Adipocyte (in vitro differentiated cells): Measurements from ENCODE around the gene DSCAM.
"Not testable (repeated sequence)": the region's sequence is repeated elsewhere in the genome, so short reads cannot be mapped to it uniquely, and the experiment has no call there.

ENCODE experiments used
- DNase-seq: peaks from one replicate; pipeline ENCODE4 v3.0.0-alpha.2; 2015; ENCODE audit warnings: low read depth
- H3K27me3 ChIP-seq: replicated peaks from 2 replicates; pipeline ENCODE4 v1.7.0; 2013; ENCODE audit warnings: mild to moderate bottlenecking, low read length, moderate library complexity; ENCODE audit not compliant: control insufficient read depth, insufficient read depth
- H3K36me3 ChIP-seq: 2 replicates; pipeline ENCODE4 v1.7.0; 2013; ENCODE audit warnings: low read length, mild to moderate bottlenecking, moderate library complexity; ENCODE audit not compliant: control insufficient read depth, insufficient read depth, severe bottlenecking
- H3K4me1 ChIP-seq: 2 replicates; pipeline ENCODE4 v1.7.0; 2013; ENCODE audit warnings: mild to moderate bottlenecking, low read length, moderate library complexity; ENCODE audit not compliant: control insufficient read depth, insufficient read depth
- H3K4me3 ChIP-seq: 2 replicates; pipeline ENCODE4 v1.7.0; 2013; ENCODE audit warnings: mild to moderate bottlenecking, low read length, moderate library complexity
- H3K9ac ChIP-seq: 2 replicates; pipeline ENCODE4 v1.7.0; 2013; ENCODE audit warnings: mild to moderate bottlenecking, low read length, moderate library complexity
- H3K9me3 ChIP-seq: 2 replicates; pipeline ENCODE4 v1.7.0; 2013; ENCODE audit warnings: mild to moderate bottlenecking, low read length, moderate library complexity; ENCODE audit not compliant: control insufficient read depth

DSCAM gene

GRCh38 chr21:40846587-40847411 lies at the start of gene DSCAM:
Gene DSCAM, minus strand, starts transcription at chr21:40847158. Its CDS starts 497 bp downstream, at chr21:40846661.
- H3K27me3 ChIP-seq: peaks cover 32% of the 10 kb centered on the region
- H3K9me3 ChIP-seq: no peaks in the 10 kb centered on the region
- H3K36me3 ChIP-seq: no peaks in the 10 kb centered on the region
- no peak within 1 kb of the TSS for H3K9ac ChIP-seq
- H3K4me1 ChIP-seq: no peaks in the 10 kb centered on the region
- DNase-seq: peak; percentile 46
- no peak within 1 kb of the TSS for H3K4me3 ChIP-seq

GRCh38 chr21:40895697-40896096 lies 48.7 kb upstream of the DSCAM start:
- H3K4me3 ChIP-seq, H3K9ac ChIP-seq, H3K4me1 ChIP-seq, H3K9me3 ChIP-seq, H3K27me3 ChIP-seq, H3K36me3 ChIP-seq, DNase-seq: not testable (repeated sequence)

GRCh38 chr21:40886931-40887330 lies 40.0 kb upstream of the DSCAM start:
- H3K9ac ChIP-seq: no peak overlapping the region
- H3K4me1 ChIP-seq: no peaks in the 10 kb centered on the region
- no peak for DNase-seq
- no peak overlapping the region for H3K4me3 ChIP-seq
- H3K27me3 ChIP-seq: no peaks in the 10 kb centered on the region
- H3K36me3 ChIP-seq: no peaks in the 10 kb centered on the region
- no peaks in the 10 kb centered on the region for H3K9me3 ChIP-seq

- H3K9ac ChIP-seq: no peak overlapping the region
- no peaks in the 10 kb centered on the region for H3K27me3 ChIP-seq
- no peaks in the 10 kb centered on the region for H3K4me1 ChIP-seq
- H3K4me3 ChIP-seq: no peak overlapping the region
- H3K36me3 ChIP-seq: no peaks in the 10 kb centered on the region
- H3K9me3 ChIP-seq: no peaks in the 10 kb centered on the region
- DNase-seq: no peak
Observed at GRCh38 chr21:40886006-40886405, 39.0 kb upstream of the DSCAM start.

- peak; percentile 4 for DNase-seq
- no peaks in the 10 kb centered on the region for H3K4me1 ChIP-seq
- H3K9ac ChIP-seq: no peak overlapping the region
- no peaks in the 10 kb centered on the region for H3K36me3 ChIP-seq
- H3K27me3 ChIP-seq: no peaks in the 10 kb centered on the region
- H3K9me3 ChIP-seq: peaks cover under 1% of the 10 kb centered on the region
- no peak overlapping the region for H3K4me3 ChIP-seq
Observed at GRCh38 chr21:40882192-40882915, 35.4 kb upstream of the DSCAM start.

GRCh38 chr21:40881767-40882166 lies 34.8 kb upstream of the DSCAM start:
- no peaks in the 10 kb centered on the region for H3K36me3 ChIP-seq
- H3K4me3 ChIP-seq: no peak overlapping the region
- no peak overlapping the region for H3K9ac ChIP-seq
- no peaks in the 10 kb centered on the region for H3K27me3 ChIP-seq
- peaks cover 3% of the 10 kb centered on the region for H3K9me3 ChIP-seq
- no peak for DNase-seq
- no peaks in the 10 kb centered on the region for H3K4me1 ChIP-seq

- Histone ChIP-seq H3K27me3 (no peaks in the 10 kb centered on the region), H3K4me3 (no peak overlapping the region), H3K9ac (no peak overlapping the region), H3K9me3 (peaks cover 10% of the 10 kb centered on the region), H3K36me3 (no peaks in the 10 kb centered on the region), H3K4me1 (no peaks in the 10 kb centered on the region)
- no peak for DNase-seq
Observed at GRCh38 chr21:40871099-40871498, 24.1 kb upstream of the DSCAM start.

GRCh38 chr21:40863839-40864238 lies 16.9 kb upstream of the DSCAM start:
- no peaks in the 10 kb centered on the region for H3K27me3 ChIP-seq
- no peaks in the 10 kb centered on the region for H3K36me3 ChIP-seq
- no peak overlapping the region for H3K4me3 ChIP-seq
- DNase-seq: no peak
- H3K4me1 ChIP-seq: no peaks in the 10 kb centered on the region
- no peak overlapping the region for H3K9ac ChIP-seq
- H3K9me3 ChIP-seq: no peaks in the 10 kb centered on the region

GRCh38 chr21:40858517-40858916 lies 11.6 kb upstream of the DSCAM start:
- no peak overlapping the region for H3K4me3 ChIP-seq
- no peak for DNase-seq
- no peaks in the 10 kb centered on the region for H3K9me3 ChIP-seq
- no peaks in the 10 kb centered on the region for H3K4me1 ChIP-seq
- H3K27me3 ChIP-seq: no peaks in the 10 kb centered on the region
- H3K9ac ChIP-seq: no peak overlapping the region
- no peaks in the 10 kb centered on the region for H3K36me3 ChIP-seq

- H3K27me3 ChIP-seq: no peaks in the 10 kb centered on the region
- H3K4me1 ChIP-seq: no peaks in the 10 kb centered on the region
- H3K9ac ChIP-seq: no peak overlapping the region
- no peak overlapping the region for H3K4me3 ChIP-seq
- no peak for DNase-seq
- H3K9me3 ChIP-seq: no peaks in the 10 kb centered on the region
- H3K36me3 ChIP-seq: no peaks in the 10 kb centered on the region
Observed at GRCh38 chr21:40853956-40854688, 7.2 kb upstream of the DSCAM start.

- no peaks in the 10 kb centered on the region for H3K36me3 ChIP-seq
- H3K4me3 ChIP-seq: no peak overlapping the region
- H3K9me3 ChIP-seq: no peaks in the 10 kb centered on the region
- H3K27me3 ChIP-seq: peaks cover 5% of the 10 kb centered on the region
- no peak overlapping the region for H3K9ac ChIP-seq
- DNase-seq: no peak
- H3K4me1 ChIP-seq: no peaks in the 10 kb centered on the region
Observed at GRCh38 chr21:40852563-40852962, 5.6 kb upstream of the DSCAM start.
